Naive thymus-derived CD4-positive, alpha-beta T cell (primary cell): ENCODE data around the gene ACP4. TPM values are rescaled to one million over a fixed set of nuclear protein-coding genes. Genes with fewer than 3 reads are reported as not detected.
"Not testable (repeated sequence)": the region's sequence is repeated elsewhere in the genome, so short reads cannot be mapped to it uniquely, and the experiment has no call there.

Experiments used
- ATAC-seq: fragments of 150-1000 bp; cut with Tn5 transposase; 2 replicates; pipeline ENCODE4 v1.10.0; 2021; ENCODE audit warnings: mild to moderate bottlenecking, moderate library complexity
- CTCF ChIA-PET: fragments of 350-600 bp; sonication (Branson Sonifier 250); formaldehyde crosslinking; loops from one replicate; lab custom pipeline; 2021; ENCODE audit warnings: antibody characterized with exemption; lab: Charles Lee
- POLR2A ChIA-PET: fragments of 350-600 bp; sonication (Branson Sonifier 250); formaldehyde crosslinking; loops from one replicate; lab custom pipeline; 2021; ENCODE audit warnings: antibody characterized with exemption, inconsistent platforms; lab: Charles Lee
- DNase-seq, 9 donors: peaks; one replicate each; pipeline versions ENCODE4 v3.0.0 to v3.0.0-alpha.2; 2020 to 2022; ENCODE audit warnings: mixed read lengths in 1 of 9
- H3K27ac ChIP-seq: one replicate; pipeline ENCODE4 v1.7.0; 2013; ENCODE audit warnings: mild to moderate bottlenecking, low read depth, low read length, moderate library complexity
- H3K27me3 ChIP-seq, 2 donors: one replicate each; pipeline ENCODE4 v1.7.0; 2013; ENCODE audit warnings: low read length in 2 of 2, mild to moderate bottlenecking in 2 of 2, moderate library complexity in 2 of 2; ENCODE audit not compliant: control insufficient read depth in 2 of 2, insufficient read depth in 2 of 2
- H3K36me3 ChIP-seq, 3 experiments: 1 replicate in 2 of 3; 2 replicates in 1 of 3; pipeline ENCODE4 v1.7.0; 2013; ENCODE audit warnings: low read length in 3 of 3, mild to moderate bottlenecking in 3 of 3, moderate library complexity in 1 of 3; ENCODE audit not compliant: insufficient read depth in 3 of 3, control insufficient read depth in 2 of 3
- H3K4me1 ChIP-seq, 2 donors: one replicate each; pipeline ENCODE4 v1.7.0; 2013; ENCODE audit warnings: low read length in 2 of 2, mild to moderate bottlenecking in 2 of 2, moderate library complexity in 1 of 2; ENCODE audit not compliant: control insufficient read depth in 2 of 2, insufficient read depth in 2 of 2
- H3K4me3 ChIP-seq: 2 replicates; pipeline ENCODE4 v1.7.0; 2013; ENCODE audit warnings: mild to moderate bottlenecking, low read length
- H3K9me3 ChIP-seq, 3 experiments: 1 replicate in 2 of 3; 2 replicates in 1 of 3; pipeline ENCODE4 v1.7.0; 2013; ENCODE audit warnings: low read length in 3 of 3; ENCODE audit not compliant: control insufficient read depth in 2 of 3
- H3K27ac Mint-ChIP-seq, 9 donors: one replicate each; pipeline ENCODE4 v1.8.0; 2020 to 2022; ENCODE audit warnings: mixed read lengths in 9 of 9, mild to moderate bottlenecking in 8 of 9, moderate library complexity in 5 of 9, inconsistent platforms in 2 of 9
- H3K27me3 Mint-ChIP-seq, 5 donors: one replicate each; pipeline ENCODE4 v1.8.0; 2021 to 2022; ENCODE audit warnings: mixed read lengths in 5 of 5, mild to moderate bottlenecking in 1 of 5
- H3K36me3 Mint-ChIP-seq, 5 donors: one replicate each; pipeline ENCODE4 v1.8.0; 2020 to 2022; ENCODE audit warnings: mixed read lengths in 5 of 5, mild to moderate bottlenecking in 3 of 5, inconsistent platforms in 1 of 5
- H3K4me1 Mint-ChIP-seq, 7 donors: one replicate each; pipeline ENCODE4 v1.8.0; 2020 to 2022; ENCODE audit warnings: mixed read lengths in 7 of 7, mild to moderate bottlenecking in 3 of 7, inconsistent platforms in 1 of 7
- H3K4me3 Mint-ChIP-seq, 10 donors: one replicate each; pipeline ENCODE4 v1.8.0; 2020 to 2022; ENCODE audit warnings: mild to moderate bottlenecking in 10 of 10, mixed read lengths in 10 of 10, moderate library complexity in 6 of 10, inconsistent platforms in 2 of 10
- H3K9me3 Mint-ChIP-seq, 11 donors: one replicate each; pipeline ENCODE4 v1.8.0; 2020 to 2022; ENCODE audit warnings: mixed read lengths in 11 of 11, mild to moderate bottlenecking in 4 of 11, inconsistent platforms in 1 of 11, moderate library complexity in 1 of 11
- intact Hi-C, 2 donors: fragments of 100-400 bp; cut with micrococcal nuclease; formaldehyde crosslinking; loops; one replicate each; pipeline ENCODE4 v1.15.1; 2023
- polyA plus RNA-seq, 2 donors: library from polyadenylated mRNA; unstranded; fragments of 300-500 nt; fragmentation: Illumina TruSeq; gene quantifications; one replicate each; pipeline ENCODE4 v1.2.3, GENCODE V29; 2021
- total RNA-seq, 6 experiments: library from RNA in 5 of 6; stranded (reverse) in 5 of 6; gene quantifications; 1 replicate in 5 of 6; 2 replicates in 1 of 6; pipeline ENCODE4 v1.2.3 and lab custom pipeline; 2021 to 2026

Gene ACP4
- total and polyA plus RNA-seq, 7 experiments from 2014 or later, result not detected

DNA sequence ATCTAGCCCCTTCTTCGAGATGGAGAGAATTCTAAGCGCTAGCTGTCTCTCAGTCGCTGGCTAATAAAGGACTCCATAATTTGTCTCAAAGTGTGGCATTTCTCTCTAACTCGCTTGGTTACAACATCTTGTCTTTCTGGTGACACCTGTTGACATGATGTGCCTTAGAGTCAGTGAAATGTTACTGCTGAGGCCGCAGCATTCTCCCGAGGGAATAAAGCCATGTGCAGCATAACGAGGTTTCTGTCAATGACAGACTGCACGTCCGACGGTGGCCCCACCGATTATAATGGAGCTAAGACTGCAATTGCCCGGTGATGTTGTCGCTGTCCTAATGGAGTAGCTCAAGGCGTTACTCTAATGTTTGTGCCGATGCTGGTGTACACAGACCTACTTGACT, 40.2 kb upstream of the ACP4 start:
- CTCF ChIA-PET, result no interaction called here
- Mint-ChIP-seq H3K4me3 (no peak overlapping the region), H3K27me3 (peaks cover 0 to 30% (median 12%) of the 10 kb centered on the region in 5 donors), H3K36me3 (no peaks in the 10 kb centered on the region), H3K4me1 (no peaks in the 10 kb centered on the region), H3K9me3 (peaks cover 0 to 2% (median 0%) of the 10 kb centered on the region in 11 donors), H3K27ac (no peak overlapping the region)
- H3K36me3 ChIP-seq, result no peaks in the 10 kb centered on the region
- H3K4me1 ChIP-seq, result no peaks in the 10 kb centered on the region
- ATAC-seq (no peak), DNase-seq (no peak)
- intact Hi-C loops, result no loop called here
- H3K4me3 ChIP-seq, result no peak overlapping the region
- POLR2A ChIA-PET, result no interaction called here
- no peaks in the 10 kb centered on the region for H3K27me3 ChIP-seq
- no peak overlapping the region for H3K27ac ChIP-seq
- H3K9me3 ChIP-seq, result no peaks in the 10 kb centered on the region

DNA sequence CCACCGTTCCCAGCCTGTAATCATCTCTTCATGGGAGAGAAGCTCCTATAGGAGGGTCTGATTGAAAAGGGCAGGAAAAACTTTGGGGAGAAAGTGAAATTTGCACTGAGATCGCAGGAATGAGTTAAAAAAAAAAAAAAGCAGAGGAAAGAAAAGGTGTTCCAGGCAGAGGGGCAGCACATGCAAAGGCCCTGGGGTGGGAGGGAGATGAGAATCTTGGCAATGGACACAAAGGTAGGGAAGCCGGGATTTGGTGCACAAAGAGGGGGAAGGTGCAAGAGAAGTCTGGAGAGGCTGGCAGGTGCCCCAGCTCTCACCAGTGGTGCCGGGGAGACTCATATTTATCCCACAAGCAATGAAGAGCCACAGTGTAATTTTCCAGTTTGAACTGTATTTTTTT, 36.3 kb upstream of the ACP4 start:
- no peaks in the 10 kb centered on the region for H3K9me3 ChIP-seq
- no peaks in the 10 kb centered on the region for H3K36me3 Mint-ChIP-seq
- H3K27ac Mint-ChIP-seq, result no peak overlapping the region
- H3K27me3 ChIP-seq, result no peaks in the 10 kb centered on the region
- H3K36me3 ChIP-seq, result no peaks in the 10 kb centered on the region
- H3K4me3 ChIP-seq, result no peak overlapping the region
- H3K9me3 Mint-ChIP-seq, result peaks cover 0 to 2% (median 0%) of the 10 kb centered on the region in 11 donors
- CTCF ChIA-PET, result no interaction called here
- POLR2A ChIA-PET, result interaction anchor here (0.7 kb wide), 1 partner anchor 98 kb away, joined by 3 read pairs; no protein-coding TSS in a partner anchor
- no peak overlapping the region for H3K4me3 Mint-ChIP-seq
- H3K27me3 Mint-ChIP-seq, result peaks cover 0 to 33% (median 18%) of the 10 kb centered on the region in 5 donors
- DNase-seq, result no peak
- intact Hi-C loops, result no loop called here
- no peak for ATAC-seq
- no peak overlapping the region for H3K27ac ChIP-seq
- H3K4me1 ChIP-seq, result no peaks in the 10 kb centered on the region
- H3K4me1 Mint-ChIP-seq, result no peaks in the 10 kb centered on the region

DNA sequence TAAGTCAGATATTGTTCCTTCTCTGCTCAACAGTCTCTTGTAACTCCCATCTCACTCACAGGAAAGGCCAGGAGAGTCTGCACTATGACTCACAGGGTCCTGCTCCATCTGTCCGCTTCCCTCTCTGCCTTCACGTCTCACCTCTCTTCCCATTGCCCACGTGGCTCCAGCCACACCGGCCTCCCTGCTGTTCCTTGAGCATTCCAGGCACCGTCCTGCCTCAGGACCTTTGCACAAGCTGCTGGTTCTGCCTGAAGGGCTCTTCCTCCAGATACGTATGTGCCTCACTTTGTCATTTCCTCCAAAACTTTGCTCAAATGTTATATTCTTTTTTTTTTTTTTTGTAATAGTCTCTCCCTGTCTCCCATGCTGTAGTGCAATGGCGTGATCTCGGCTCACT, 34.0 kb upstream of the ACP4 start:
- H3K9me3 Mint-ChIP-seq, POLR2A ChIA-PET, H3K36me3 Mint-ChIP-seq, intact Hi-C loops, H3K27me3 ChIP-seq, H3K9me3 ChIP-seq, H3K27ac Mint-ChIP-seq, H3K36me3 ChIP-seq, H3K4me1 Mint-ChIP-seq, DNase-seq, H3K4me3 Mint-ChIP-seq, CTCF ChIA-PET, H3K4me1 ChIP-seq, ATAC-seq, H3K27ac ChIP-seq, H3K4me3 ChIP-seq: not testable (repeated sequence)
- H3K27me3 Mint-ChIP-seq, result peaks cover 0 to 33% (median 22%) of the 10 kb centered on the region in 5 donors

DNA sequence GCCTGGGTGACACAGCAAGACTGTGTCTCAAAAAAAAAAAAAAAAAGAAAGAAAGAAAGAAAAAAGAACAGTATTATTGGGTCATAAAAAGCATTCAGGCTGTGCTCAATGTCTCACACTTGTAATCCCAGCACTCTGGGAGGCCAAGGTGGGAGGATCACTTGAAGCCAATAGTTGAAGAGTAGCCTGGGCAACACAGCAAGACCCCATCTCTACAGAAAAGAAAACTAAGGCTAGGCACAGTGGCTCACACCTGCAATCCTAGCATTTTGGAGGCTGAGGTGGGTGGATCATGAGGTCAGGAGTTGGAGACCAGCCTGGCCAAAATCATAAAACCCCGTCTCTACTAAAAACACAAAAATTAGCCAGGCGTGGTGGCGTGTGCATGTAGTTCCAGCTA, 32.6 kb upstream of the ACP4 start:
- ATAC-seq, H3K27me3 ChIP-seq, H3K4me3 Mint-ChIP-seq, H3K4me1 ChIP-seq, H3K27ac ChIP-seq, H3K36me3 ChIP-seq, POLR2A ChIA-PET, H3K9me3 Mint-ChIP-seq, H3K4me1 Mint-ChIP-seq, DNase-seq, H3K9me3 ChIP-seq, H3K27ac Mint-ChIP-seq, H3K4me3 ChIP-seq, CTCF ChIA-PET, H3K36me3 Mint-ChIP-seq, intact Hi-C loops: not testable (repeated sequence)
- H3K27me3 Mint-ChIP-seq, result peaks cover 0 to 29% (median 22%) of the 10 kb centered on the region in 5 donors

DNA sequence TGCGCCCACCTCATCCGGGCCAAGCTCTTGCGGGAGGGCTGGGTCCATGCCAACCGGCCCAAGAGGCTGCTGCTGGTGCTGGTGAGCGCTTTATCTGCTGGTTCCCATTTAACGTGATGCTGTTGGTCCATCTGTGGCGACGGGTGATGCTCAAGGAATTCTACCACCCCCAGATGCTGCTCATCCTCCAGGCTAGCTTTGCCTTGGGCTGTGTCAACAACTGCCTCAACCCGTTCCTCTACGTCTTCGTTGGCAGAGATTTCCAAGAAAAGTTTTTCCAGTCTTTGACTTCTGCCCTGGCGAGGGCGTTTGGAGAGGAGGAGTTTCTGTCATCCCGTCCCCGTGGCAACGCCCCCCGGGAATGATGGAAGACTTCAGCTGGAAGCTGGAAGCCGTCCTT, 31.1 kb upstream of the ACP4 start:
- ATAC-seq, intact Hi-C loops, H3K36me3 Mint-ChIP-seq, H3K27ac ChIP-seq, H3K9me3 ChIP-seq, H3K4me1 Mint-ChIP-seq, H3K27ac Mint-ChIP-seq, POLR2A ChIA-PET, H3K4me1 ChIP-seq, H3K4me3 ChIP-seq, H3K9me3 Mint-ChIP-seq, H3K4me3 Mint-ChIP-seq, CTCF ChIA-PET, DNase-seq, H3K36me3 ChIP-seq, H3K27me3 ChIP-seq: not testable (repeated sequence)
- H3K27me3 Mint-ChIP-seq, result peaks cover 0 to 22% (median 17%) of the 10 kb centered on the region in 5 donors

DNA sequence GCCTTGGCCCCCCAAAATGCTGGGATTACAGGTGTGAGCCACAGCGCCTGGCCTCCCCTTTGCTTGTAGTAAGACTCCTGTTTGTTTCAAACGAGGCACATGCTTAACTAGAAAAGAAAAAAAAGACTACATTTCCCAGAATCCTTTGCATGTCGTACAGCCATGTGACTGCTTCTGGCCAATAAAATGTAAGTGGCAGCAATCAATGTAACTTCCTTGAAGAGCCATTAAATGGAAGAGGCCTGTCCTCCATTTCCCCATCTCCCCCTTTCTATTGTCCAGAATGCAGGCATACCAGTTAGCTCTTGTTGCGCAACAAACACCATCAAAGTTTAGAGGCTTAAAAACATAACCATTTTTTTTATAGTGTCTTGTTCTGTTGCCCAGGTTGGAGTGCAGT, 30.3 kb upstream of the ACP4 start:
- H3K4me1 Mint-ChIP-seq, result peaks cover 0 to 2% (median 0%) of the 10 kb centered on the region in 7 donors
- peaks cover 0 to 6% (median 0%) of the 10 kb centered on the region in 11 donors for H3K9me3 Mint-ChIP-seq
- POLR2A ChIA-PET, result no interaction called here
- Histone ChIP-seq H3K9me3 (no peaks in the 10 kb centered on the region), H3K4me3 (no peak overlapping the region), H3K36me3 (no peaks in the 10 kb centered on the region), H3K4me1 (no peaks in the 10 kb centered on the region), H3K27ac (no peak overlapping the region), H3K27me3 (no peaks in the 10 kb centered on the region)
- no peak overlapping the region for H3K4me3 Mint-ChIP-seq
- peaks cover 0 to 24% (median 17%) of the 10 kb centered on the region in 5 donors for H3K27me3 Mint-ChIP-seq
- no peak for DNase-seq
- no peak for ATAC-seq
- no peaks in the 10 kb centered on the region for H3K36me3 Mint-ChIP-seq
- intact Hi-C loops, result no loop called here
- CTCF ChIA-PET, result no interaction called here
- H3K27ac Mint-ChIP-seq, result no peak overlapping the region

DNA sequence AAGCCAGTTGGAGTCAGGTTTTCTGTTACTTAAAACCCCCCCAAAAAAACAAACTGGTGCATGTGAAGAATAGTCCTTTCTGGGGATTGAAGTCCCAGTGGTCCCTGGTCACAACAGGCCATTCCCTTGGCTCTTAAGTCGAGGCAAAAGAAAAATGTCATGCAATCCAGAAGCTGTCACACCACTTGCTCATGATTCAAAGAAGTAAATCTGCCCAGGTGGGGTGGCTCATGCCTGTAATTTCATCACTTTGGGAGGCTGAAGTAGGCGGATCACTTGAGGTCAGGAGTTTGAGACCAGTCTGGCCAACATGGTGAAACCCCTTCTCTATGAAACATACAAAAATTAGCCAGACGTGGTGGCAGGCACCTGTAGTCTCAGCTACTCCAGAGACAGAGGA, 28.7 kb upstream of the ACP4 start:
- ATAC-seq, H3K9me3 Mint-ChIP-seq, intact Hi-C loops, CTCF ChIA-PET, POLR2A ChIA-PET, H3K4me1 Mint-ChIP-seq, H3K4me3 Mint-ChIP-seq, H3K4me3 ChIP-seq, H3K4me1 ChIP-seq, DNase-seq, H3K27ac Mint-ChIP-seq, H3K27me3 ChIP-seq, H3K36me3 ChIP-seq, H3K36me3 Mint-ChIP-seq, H3K9me3 ChIP-seq, H3K27ac ChIP-seq: not testable (repeated sequence)
- H3K27me3 Mint-ChIP-seq, result peaks cover 0 to 28% (median 18%) of the 10 kb centered on the region in 5 donors
